Stimulated activated CD8-positive, alpha-beta memory T cell treated with anti-CD3 and anti-CD28 coated beads, Interleukin-12 subunit alpha, Interleukin-12 subunit beta, amount 100 ng/mL, for 4 hours (primary cell): Measurements from ENCODE around the gene GMPR2.

Experiments
- DNase-seq: peaks from one replicate; pipeline ENCODE4 v3.0.0-alpha.2; 2020; ENCODE audit warnings: low read depth

The GMPR2 gene

GRCh38 chr14:24252289-24253124, 19.8 kb downstream of the GMPR2 start:
- DNase-seq = no peak

GRCh38 chr14:24253936-24254335, 21.2 kb downstream of the GMPR2 start:
- no peak for DNase-seq

GRCh38 chr14:24254630-24255392, 22.1 kb downstream of the GMPR2 start:
- DNase-seq = no peak

- no peak for DNase-seq
Observed at GRCh38 chr14:24255438-24255837, 22.7 kb downstream of the GMPR2 start.

- DNase-seq = no peak
Observed at GRCh38 chr14:24255931-24256711, 23.4 kb downstream of the GMPR2 start.

GRCh38 chr14:24256960-24257359, 24.2 kb downstream of the GMPR2 start:
- no peak for DNase-seq

GRCh38 chr14:24258119-24258518, 25.4 kb downstream of the GMPR2 start:
- DNase-seq = no peak

GRCh38 chr14:24258548-24259265, 26.0 kb downstream of the GMPR2 start:
- no peak for DNase-seq

GRCh38 chr14:24259282-24260025, 26.7 kb downstream of the GMPR2 start:
- DNase-seq = no peak

GRCh38 chr14:24260026-24260779, 27.5 kb downstream of the GMPR2 start:
- DNase-seq = no peak

- DNase-seq = no peak
Observed at GRCh38 chr14:24260780-24261157, 28.0 kb downstream of the GMPR2 start.

GRCh38 chr14:24261256-24261968, 28.7 kb downstream of the GMPR2 start:
- no peak for DNase-seq

GRCh38 chr14:24261969-24262327, 29.2 kb downstream of the GMPR2 start:
- DNase-seq = no peak

- no peak for DNase-seq
Observed at GRCh38 chr14:24262821-24263733, 30.3 kb downstream of the GMPR2 start, which contains the start of gene TGM1. Gene TGM1, minus strand, starts transcription at chr14:24263177. Its CDS starts 825 bp downstream, at chr14:24262352.

- DNase-seq = no peak
Observed at GRCh38 chr14:24263848-24264247, 31.1 kb downstream of the GMPR2 start.

GRCh38 chr14:24264298-24264697, 31.6 kb downstream of the GMPR2 start:
- DNase-seq = no peak

GRCh38 chr14:24266344-24267244, 33.9 kb downstream of the GMPR2 start:
- no peak for DNase-seq

GRCh38 chr14:24267516-24267915, 34.8 kb downstream of the GMPR2 start:
- no peak for DNase-seq
